ENCODE results near the gene PCBD2. TPM values are rescaled to one million over a fixed set of nuclear protein-coding genes. Genes with fewer than 3 reads are reported as not detected.

Gene PCBD2
- total and polyA plus RNA-seq, 2 of the 8 experiments (the other 6 are each of a cell fraction or from before 2014, with no cell fraction given), result 4.8 to 10.3 TPM

DNA sequence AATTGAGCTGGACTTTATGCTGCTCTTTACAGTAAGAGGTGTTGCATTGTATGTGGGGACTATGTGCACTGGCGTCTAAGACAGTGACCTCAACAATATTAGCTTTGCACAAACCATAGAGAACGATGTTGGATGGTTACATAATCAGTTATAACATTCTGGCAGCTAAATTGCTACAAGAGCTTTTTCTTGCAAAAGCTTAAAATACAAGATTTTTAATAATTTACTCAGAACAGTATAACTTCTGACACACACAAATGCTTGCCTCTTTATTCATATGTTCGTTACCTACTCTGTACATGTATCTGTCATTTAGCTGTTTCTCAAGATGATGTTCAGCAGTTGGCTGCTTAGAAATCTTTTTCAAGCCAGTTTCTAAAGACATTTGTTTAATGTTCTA is 47.5 kb upstream of the PCBD2 start (continued):
- TF ChIP-seq, protein P1, sequence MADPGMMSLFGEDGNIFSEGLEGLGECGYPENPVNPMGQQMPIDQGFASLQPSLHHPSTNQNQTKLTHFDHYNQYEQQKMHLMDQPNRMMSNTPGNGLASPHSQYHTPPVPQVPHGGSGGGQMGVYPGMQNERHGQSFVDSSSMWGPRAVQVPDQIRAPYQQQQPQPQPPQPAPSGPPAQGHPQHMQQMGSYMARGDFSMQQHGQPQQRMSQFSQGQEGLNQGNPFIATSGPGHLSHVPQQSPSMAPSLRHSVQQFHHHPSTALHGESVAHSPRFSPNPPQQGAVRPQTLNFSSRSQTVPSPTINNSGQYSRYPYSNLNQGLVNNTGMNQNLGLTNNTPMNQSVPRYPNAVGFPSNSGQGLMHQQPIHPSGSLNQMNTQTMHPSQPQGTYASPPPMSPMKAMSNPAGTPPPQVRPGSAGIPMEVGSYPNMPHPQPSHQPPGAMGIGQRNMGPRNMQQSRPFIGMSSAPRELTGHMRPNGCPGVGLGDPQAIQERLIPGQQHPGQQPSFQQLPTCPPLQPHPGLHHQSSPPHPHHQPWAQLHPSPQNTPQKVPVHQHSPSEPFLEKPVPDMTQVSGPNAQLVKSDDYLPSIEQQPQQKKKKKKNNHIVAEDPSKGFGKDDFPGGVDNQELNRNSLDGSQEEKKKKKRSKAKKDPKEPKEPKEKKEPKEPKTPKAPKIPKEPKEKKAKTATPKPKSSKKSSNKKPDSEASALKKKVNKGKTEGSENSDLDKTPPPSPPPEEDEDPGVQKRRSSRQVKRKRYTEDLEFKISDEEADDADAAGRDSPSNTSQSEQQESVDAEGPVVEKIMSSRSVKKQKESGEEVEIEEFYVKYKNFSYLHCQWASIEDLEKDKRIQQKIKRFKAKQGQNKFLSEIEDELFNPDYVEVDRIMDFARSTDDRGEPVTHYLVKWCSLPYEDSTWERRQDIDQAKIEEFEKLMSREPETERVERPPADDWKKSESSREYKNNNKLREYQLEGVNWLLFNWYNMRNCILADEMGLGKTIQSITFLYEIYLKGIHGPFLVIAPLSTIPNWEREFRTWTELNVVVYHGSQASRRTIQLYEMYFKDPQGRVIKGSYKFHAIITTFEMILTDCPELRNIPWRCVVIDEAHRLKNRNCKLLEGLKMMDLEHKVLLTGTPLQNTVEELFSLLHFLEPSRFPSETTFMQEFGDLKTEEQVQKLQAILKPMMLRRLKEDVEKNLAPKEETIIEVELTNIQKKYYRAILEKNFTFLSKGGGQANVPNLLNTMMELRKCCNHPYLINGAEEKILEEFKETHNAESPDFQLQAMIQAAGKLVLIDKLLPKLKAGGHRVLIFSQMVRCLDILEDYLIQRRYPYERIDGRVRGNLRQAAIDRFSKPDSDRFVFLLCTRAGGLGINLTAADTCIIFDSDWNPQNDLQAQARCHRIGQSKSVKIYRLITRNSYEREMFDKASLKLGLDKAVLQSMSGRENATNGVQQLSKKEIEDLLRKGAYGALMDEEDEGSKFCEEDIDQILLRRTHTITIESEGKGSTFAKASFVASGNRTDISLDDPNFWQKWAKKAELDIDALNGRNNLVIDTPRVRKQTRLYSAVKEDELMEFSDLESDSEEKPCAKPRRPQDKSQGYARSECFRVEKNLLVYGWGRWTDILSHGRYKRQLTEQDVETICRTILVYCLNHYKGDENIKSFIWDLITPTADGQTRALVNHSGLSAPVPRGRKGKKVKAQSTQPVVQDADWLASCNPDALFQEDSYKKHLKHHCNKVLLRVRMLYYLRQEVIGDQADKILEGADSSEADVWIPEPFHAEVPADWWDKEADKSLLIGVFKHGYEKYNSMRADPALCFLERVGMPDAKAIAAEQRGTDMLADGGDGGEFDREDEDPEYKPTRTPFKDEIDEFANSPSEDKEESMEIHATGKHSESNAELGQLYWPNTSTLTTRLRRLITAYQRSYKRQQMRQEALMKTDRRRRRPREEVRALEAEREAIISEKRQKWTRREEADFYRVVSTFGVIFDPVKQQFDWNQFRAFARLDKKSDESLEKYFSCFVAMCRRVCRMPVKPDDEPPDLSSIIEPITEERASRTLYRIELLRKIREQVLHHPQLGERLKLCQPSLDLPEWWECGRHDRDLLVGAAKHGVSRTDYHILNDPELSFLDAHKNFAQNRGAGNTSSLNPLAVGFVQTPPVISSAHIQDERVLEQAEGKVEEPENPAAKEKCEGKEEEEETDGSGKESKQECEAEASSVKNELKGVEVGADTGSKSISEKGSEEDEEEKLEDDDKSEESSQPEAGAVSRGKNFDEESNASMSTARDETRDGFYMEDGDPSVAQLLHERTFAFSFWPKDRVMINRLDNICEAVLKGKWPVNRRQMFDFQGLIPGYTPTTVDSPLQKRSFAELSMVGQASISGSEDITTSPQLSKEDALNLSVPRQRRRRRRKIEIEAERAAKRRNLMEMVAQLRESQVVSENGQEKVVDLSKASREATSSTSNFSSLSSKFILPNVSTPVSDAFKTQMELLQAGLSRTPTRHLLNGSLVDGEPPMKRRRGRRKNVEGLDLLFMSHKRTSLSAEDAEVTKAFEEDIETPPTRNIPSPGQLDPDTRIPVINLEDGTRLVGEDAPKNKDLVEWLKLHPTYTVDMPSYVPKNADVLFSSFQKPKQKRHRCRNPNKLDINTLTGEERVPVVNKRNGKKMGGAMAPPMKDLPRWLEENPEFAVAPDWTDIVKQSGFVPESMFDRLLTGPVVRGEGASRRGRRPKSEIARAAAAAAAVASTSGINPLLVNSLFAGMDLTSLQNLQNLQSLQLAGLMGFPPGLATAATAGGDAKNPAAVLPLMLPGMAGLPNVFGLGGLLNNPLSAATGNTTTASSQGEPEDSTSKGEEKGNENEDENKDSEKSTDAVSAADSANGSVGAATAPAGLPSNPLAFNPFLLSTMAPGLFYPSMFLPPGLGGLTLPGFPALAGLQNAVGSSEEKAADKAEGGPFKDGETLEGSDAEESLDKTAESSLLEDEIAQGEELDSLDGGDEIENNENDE (IDR thresholded peaks at IDR 0.05; ENCODE audit: insufficient replicate concordance, low read length), result no peak
- TF ChIP-seq RAD21 (IDR thresholded peaks at IDR 0.05 in 1 of 2, conservative IDR thresholded peaks at IDR 0.05 in 1 of 2; ENCODE audit: low read depth in 2 of 2, low read length in 2 of 2), result no peak
- no peak for TF ChIP-seq SRF (IDR thresholded peaks at IDR 0.05; ENCODE audit: low read depth, low read length)
- no peak for TF ChIP-seq ZNF274 (IDR thresholded peaks at IDR 0.05; ENCODE audit: borderline replicate concordance, extremely low read depth, low read length)
- no peak for TF ChIP-seq EZH2 (IDR thresholded peaks at IDR 0.05; ENCODE audit: low read depth, low read length, severe bottlenecking)
- TF ChIP-seq SIX5 (IDR thresholded peaks at IDR 0.05; ENCODE audit: low read depth, low read length), result no peak
- no peak for TF ChIP-seq EGR1 (IDR thresholded peaks at IDR 0.05; ENCODE audit: borderline replicate concordance, low read depth, low read length)
- TF ChIP-seq BCL11A (IDR thresholded peaks at IDR 0.05; ENCODE audit: low read depth in 2 of 2, low read length in 2 of 2), result no peak
